ENCODE data around the gene CD247.

DNA sequence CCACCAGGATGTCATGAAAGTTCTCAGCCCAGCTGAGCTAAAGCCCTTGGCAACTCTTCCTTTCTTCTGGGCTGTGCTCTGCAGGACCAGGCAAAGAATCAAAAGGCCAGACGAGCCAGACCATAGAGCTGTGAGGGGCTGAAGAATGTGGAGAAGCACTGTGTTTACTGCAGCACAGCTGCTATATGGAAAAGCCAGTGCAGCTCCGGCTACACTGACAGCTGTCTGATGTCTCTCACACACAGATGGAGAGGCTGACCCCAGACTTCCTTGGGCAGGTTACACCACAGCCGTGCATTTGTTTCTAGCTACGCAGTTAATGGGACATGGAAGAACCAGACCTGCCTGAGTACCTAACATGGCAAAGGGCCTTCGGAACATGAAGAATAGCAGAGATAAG is 40.3 kb downstream of the CD247 start:
- TF ChIP-seq, protein P1, sequence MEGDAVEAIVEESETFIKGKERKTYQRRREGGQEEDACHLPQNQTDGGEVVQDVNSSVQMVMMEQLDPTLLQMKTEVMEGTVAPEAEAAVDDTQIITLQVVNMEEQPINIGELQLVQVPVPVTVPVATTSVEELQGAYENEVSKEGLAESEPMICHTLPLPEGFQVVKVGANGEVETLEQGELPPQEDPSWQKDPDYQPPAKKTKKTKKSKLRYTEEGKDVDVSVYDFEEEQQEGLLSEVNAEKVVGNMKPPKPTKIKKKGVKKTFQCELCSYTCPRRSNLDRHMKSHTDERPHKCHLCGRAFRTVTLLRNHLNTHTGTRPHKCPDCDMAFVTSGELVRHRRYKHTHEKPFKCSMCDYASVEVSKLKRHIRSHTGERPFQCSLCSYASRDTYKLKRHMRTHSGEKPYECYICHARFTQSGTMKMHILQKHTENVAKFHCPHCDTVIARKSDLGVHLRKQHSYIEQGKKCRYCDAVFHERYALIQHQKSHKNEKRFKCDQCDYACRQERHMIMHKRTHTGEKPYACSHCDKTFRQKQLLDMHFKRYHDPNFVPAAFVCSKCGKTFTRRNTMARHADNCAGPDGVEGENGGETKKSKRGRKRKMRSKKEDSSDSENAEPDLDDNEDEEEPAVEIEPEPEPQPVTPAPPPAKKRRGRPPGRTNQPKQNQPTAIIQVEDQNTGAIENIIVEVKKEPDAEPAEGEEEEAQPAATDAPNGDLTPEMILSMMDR (IDR thresholded peaks at IDR 0.05): no peak
- no peak for TF ChIP-seq POLR2A (IDR thresholded peaks at IDR 0.05)

All from testis (tissue), 2 donors.